Loucy (cell line): ENCODE results near the gene LHFPL6.

Experiments used
- H2AFZ ChIP-seq: fragments of 200-600 bp; sonication (generic); 2 replicates; pipeline ENCODE4 v1.6.0; 2016; ENCODE audit warnings: antibody characterized with exemption, mild to moderate bottlenecking, low read length, moderate library complexity
- H3F3A ChIP-seq: fragments of 200-600 bp; 2 replicates; pipeline ENCODE4 v1.6.0; 2016; ENCODE audit warnings: antibody characterized with exemption, low read depth, mild to moderate bottlenecking
- H3K27me3 ChIP-seq: fragments of 200-600 bp; sonication (generic); 2 replicates; pipeline ENCODE4 v1.6.1; 2014; ENCODE audit warnings: low read length, mild to moderate bottlenecking; ENCODE audit not compliant: insufficient read depth, poor library complexity, severe bottlenecking
- H3K36me3 ChIP-seq: fragments of 200-600 bp; sonication (generic); 2 replicates; pipeline ENCODE4 v1.6.1; 2016; ENCODE audit warnings: low read length; ENCODE audit not compliant: insufficient read depth
- H3K4me1 ChIP-seq: fragments of 200-600 bp; sonication (generic); 2 replicates; pipeline ENCODE4 v1.5.1; 2014; ENCODE audit warnings: low read length, mild to moderate bottlenecking; ENCODE audit not compliant: insufficient read depth, poor library complexity, severe bottlenecking
- H3K4me2 ChIP-seq: fragments of 200-600 bp; sonication (generic); 2 replicates; pipeline ENCODE4 v1.6.0; 2014; ENCODE audit warnings: antibody characterized with exemption, low read length, low read depth, mild to moderate bottlenecking; ENCODE audit not compliant: poor library complexity, severe bottlenecking
- H3K4me3 ChIP-seq: fragments of 200-600 bp; sonication (generic); 2 replicates; pipeline ENCODE4 v1.5.1; 2014; ENCODE audit warnings: low read length, mild to moderate bottlenecking, mixed read lengths; ENCODE audit not compliant: poor library complexity, severe bottlenecking
- H3K79me2 ChIP-seq: fragments of 200-600 bp; sonication (generic); 2 replicates; pipeline ENCODE4 v1.6.1; 2014; ENCODE audit warnings: low read length; ENCODE audit not compliant: insufficient read depth
- H3K9ac ChIP-seq: fragments of 200-600 bp; sonication (generic); 2 replicates; pipeline ENCODE4 v1.6.0; 2014; ENCODE audit warnings: mild to moderate bottlenecking, low read depth, low read length, moderate library complexity; ENCODE audit not compliant: poor library complexity, severe bottlenecking
- H3K9me2 ChIP-seq: fragments of 200-600 bp; sonication (generic); replicated peaks from 2 replicates; pipeline ENCODE4 v1.6.1; 2016; ENCODE audit warnings: low read depth, low read length, mixed read lengths
- H3K9me3 ChIP-seq: fragments of 200-600 bp; sonication (generic); 2 replicates; pipeline ENCODE4 v1.6.1; 2014; ENCODE audit warnings: mild to moderate bottlenecking, antibody characterized with exemption, low read length, low read depth; ENCODE audit not compliant: insufficient read depth
- H4K20me1 ChIP-seq: fragments of 200-600 bp; sonication (generic); 2 replicates; pipeline ENCODE4 v1.6.0; 2014; ENCODE audit warnings: antibody characterized with exemption, low read length, mild to moderate bottlenecking; ENCODE audit not compliant: insufficient read depth, poor library complexity, severe bottlenecking
- EZH2phosphoT487 ChIP-seq: fragments of 200-600 bp; IDR thresholded peaks from 2 replicates; pipeline ENCODE4 v1.6.1; 2018; ENCODE audit warnings: antibody characterized with exemption, mild to moderate bottlenecking, moderate library complexity, borderline replicate concordance
- TF ChIP-seq, protein P1 (sequence below): fragments of 200-600 bp; sonication (generic); conservative IDR thresholded peaks from 2 replicates; pipeline ENCODE4 v1.5.1; 2014; ENCODE audit warnings: mild to moderate bottlenecking, antibody characterized with exemption, low read length

Gene LHFPL6

GRCh38 chr13:39363382-39363772 is 239.6 kb downstream of the LHFPL6 start:
- no peak for TF ChIP-seq EZH2phosphoT487
- TF ChIP-seq, protein P1, sequence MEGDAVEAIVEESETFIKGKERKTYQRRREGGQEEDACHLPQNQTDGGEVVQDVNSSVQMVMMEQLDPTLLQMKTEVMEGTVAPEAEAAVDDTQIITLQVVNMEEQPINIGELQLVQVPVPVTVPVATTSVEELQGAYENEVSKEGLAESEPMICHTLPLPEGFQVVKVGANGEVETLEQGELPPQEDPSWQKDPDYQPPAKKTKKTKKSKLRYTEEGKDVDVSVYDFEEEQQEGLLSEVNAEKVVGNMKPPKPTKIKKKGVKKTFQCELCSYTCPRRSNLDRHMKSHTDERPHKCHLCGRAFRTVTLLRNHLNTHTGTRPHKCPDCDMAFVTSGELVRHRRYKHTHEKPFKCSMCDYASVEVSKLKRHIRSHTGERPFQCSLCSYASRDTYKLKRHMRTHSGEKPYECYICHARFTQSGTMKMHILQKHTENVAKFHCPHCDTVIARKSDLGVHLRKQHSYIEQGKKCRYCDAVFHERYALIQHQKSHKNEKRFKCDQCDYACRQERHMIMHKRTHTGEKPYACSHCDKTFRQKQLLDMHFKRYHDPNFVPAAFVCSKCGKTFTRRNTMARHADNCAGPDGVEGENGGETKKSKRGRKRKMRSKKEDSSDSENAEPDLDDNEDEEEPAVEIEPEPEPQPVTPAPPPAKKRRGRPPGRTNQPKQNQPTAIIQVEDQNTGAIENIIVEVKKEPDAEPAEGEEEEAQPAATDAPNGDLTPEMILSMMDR: no peak
- Histone ChIP-seq H3K4me2 (no peak overlapping the region), H4K20me1 (no peaks in the 10 kb centered on the region), H3F3A (no peaks in the 10 kb centered on the region), H3K27me3 (no peaks in the 10 kb centered on the region), H3K9me2 (no peaks in the 10 kb centered on the region), H3K9ac (no peak overlapping the region), H3K9me3 (no peaks in the 10 kb centered on the region; the same call in 1 of the 2 replicates), H3K4me3 (no peak overlapping the region), H2AFZ (no peak overlapping the region), H3K4me1 (no peaks in the 10 kb centered on the region), H3K79me2 (no peaks in the 10 kb centered on the region), H3K36me3 (no peaks in the 10 kb centered on the region)

GRCh38 chr13:39362652-39363381 is 240.2 kb downstream of the LHFPL6 start:
- no peaks in the 10 kb centered on the region for H3F3A ChIP-seq
- H3K79me2 ChIP-seq: no peaks in the 10 kb centered on the region
- no peaks in the 10 kb centered on the region for H3K27me3 ChIP-seq
- H3K9ac ChIP-seq: no peak overlapping the region
- TF ChIP-seq EZH2phosphoT487: no peak
- TF ChIP-seq, protein P1: no peak
- H3K36me3 ChIP-seq: no peaks in the 10 kb centered on the region
- H3K4me3 ChIP-seq: no peak overlapping the region
- H3K4me1 ChIP-seq: no peaks in the 10 kb centered on the region
- H3K4me2 ChIP-seq: no peak overlapping the region
- no peaks in the 10 kb centered on the region for H3K9me2 ChIP-seq
- no peaks in the 10 kb centered on the region for H4K20me1 ChIP-seq
- no peaks in the 10 kb centered on the region; the same call in 1 of the 2 replicates for H3K9me3 ChIP-seq
- no peak overlapping the region for H2AFZ ChIP-seq

DNA sequence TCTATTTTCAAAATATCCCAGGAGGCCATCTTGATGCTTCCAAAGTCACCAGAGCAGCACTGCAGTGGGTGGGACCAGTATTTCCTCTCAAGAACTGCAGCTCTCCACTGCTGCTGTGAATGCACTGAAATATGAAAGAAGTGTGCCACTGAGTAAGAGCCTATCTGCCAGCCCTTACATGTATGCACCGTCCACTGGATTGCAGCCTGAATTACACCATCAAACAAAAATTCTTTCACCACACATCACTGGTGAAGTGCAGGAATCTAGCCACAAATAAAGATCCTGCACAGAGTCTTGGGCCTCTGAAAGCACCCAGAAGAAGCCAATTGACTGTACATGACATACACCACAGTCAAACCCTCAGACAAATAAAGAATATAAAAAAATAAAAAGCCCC is 249.0 kb downstream of the LHFPL6 start:
- H3F3A ChIP-seq: no peaks in the 10 kb centered on the region
- H2AFZ ChIP-seq: no peak overlapping the region
- H4K20me1 ChIP-seq: no peaks in the 10 kb centered on the region
- H3K4me1 ChIP-seq: no peaks in the 10 kb centered on the region
- no peaks in the 10 kb centered on the region for H3K79me2 ChIP-seq
- no peak overlapping the region for H3K4me3 ChIP-seq
- no peaks in the 10 kb centered on the region for H3K27me3 ChIP-seq
- H3K36me3 ChIP-seq: no peaks in the 10 kb centered on the region
- H3K4me2 ChIP-seq: no peak overlapping the region
- H3K9ac ChIP-seq: no peak overlapping the region
- no peak for TF ChIP-seq EZH2phosphoT487
- TF ChIP-seq, protein P1: no peak
- peaks cover 3% of the 10 kb centered on the region; the same call in 1 of the 2 replicates for H3K9me3 ChIP-seq
- no peaks in the 10 kb centered on the region for H3K9me2 ChIP-seq
